Hepatocyte (in vitro differentiated cells): ENCODE data around the gene WAPL. TPM values are rescaled to one million over a fixed set of nuclear protein-coding genes. Genes with fewer than 3 reads are reported as not detected.

Experiments used
- DNase-seq: peaks from one replicate; pipeline ENCODE4 v3.0.0-alpha.2; 2016; ENCODE audit warnings: low spot score
- H2AFZ ChIP-seq: fragments of 200-600 bp; sonication (generic); 2 replicates; pipeline ENCODE4 v1.6.0; 2016; ENCODE audit warnings: antibody characterized with exemption, mild to moderate bottlenecking
- H3K27ac ChIP-seq: fragments of 200-600 bp; sonication (generic); 2 replicates; pipeline ENCODE4 v1.5.1; 2016; ENCODE audit warnings: mild to moderate bottlenecking
- H3K27me3 ChIP-seq: fragments of 200-600 bp; sonication (generic); 2 replicates; pipeline ENCODE4 v1.6.1; 2016
- H3K36me3 ChIP-seq: fragments of 200-600 bp; sonication (generic); replicated peaks from 2 replicates; pipeline ENCODE4 v1.5.1; 2016; ENCODE audit warnings: low read depth; ENCODE audit not compliant: insufficient read depth
- H3K4me1 ChIP-seq: fragments of 200-600 bp; sonication (generic); 2 replicates; pipeline ENCODE4 v1.5.1; 2016; ENCODE audit warnings: mild to moderate bottlenecking, moderate library complexity; ENCODE audit not compliant: insufficient read depth
- H3K4me2 ChIP-seq: fragments of 200-600 bp; sonication (generic); 2 replicates; pipeline ENCODE4 v1.6.0; 2016
- H3K4me3 ChIP-seq: fragments of 200-600 bp; sonication (generic); 2 replicates; pipeline ENCODE4 v1.5.1; 2016; ENCODE audit warnings: mild to moderate bottlenecking
- H3K79me2 ChIP-seq: fragments of 200-600 bp; sonication (generic); 2 replicates; pipeline ENCODE4 v1.6.0; 2017; ENCODE audit warnings: mild to moderate bottlenecking
- H3K9me2 ChIP-seq: fragments of 200-600 bp; sonication (generic); replicated peaks from 2 replicates; pipeline ENCODE4 v1.6.0; 2017; ENCODE audit warnings: mild to moderate bottlenecking; ENCODE audit not compliant: insufficient read depth
- H3K9me3 ChIP-seq: fragments of 200-600 bp; sonication (generic); 2 replicates; pipeline ENCODE4 v1.5.1; 2016; ENCODE audit warnings: low read depth, mild to moderate bottlenecking
- H4K20me1 ChIP-seq: fragments of 200-600 bp; sonication (generic); 2 replicates; pipeline ENCODE4 v1.6.0; 2016; ENCODE audit warnings: mild to moderate bottlenecking; ENCODE audit not compliant: insufficient read depth, poor library complexity, severe bottlenecking
- EZH2 ChIP-seq: fragments of 200-600 bp; sonication (generic); IDR thresholded peaks from 2 replicates; pipeline ENCODE4 v1.6.1; 2016; ENCODE audit warnings: antibody characterized with exemption, mild to moderate bottlenecking, borderline replicate concordance
- EZH2phosphoT487 ChIP-seq: fragments of 200-600 bp; sonication (generic); IDR thresholded peaks from one replicate; pipeline ENCODE4 v1.6.1; 2018; ENCODE audit warnings: antibody characterized with exemption, mild to moderate bottlenecking, low read depth, moderate library complexity; ENCODE audit not compliant: unreplicated experiment, severe bottlenecking
- WGBS: methylation state at CpG from one replicate; pipeline ENCODE4 v1.1.6; 2016; ENCODE audit warnings: low lambda C conversion rate; ENCODE audit errors: missing lambda C conversion rate; 5-methylcytosine and 5-hydroxymethylcytosine counted together
- polyA plus RNA-seq: library from polyadenylated mRNA; unstranded; fragments of >200 nt; fragmentation: Nextera tagmentation; extraction: Ambion mirVana; gene quantifications from 2 replicates; pipeline ENCODE4 v1.2.1, GENCODE V29; 2016
- total RNA-seq: library from RNA; depleted of rRNA; stranded (reverse); fragments of >200 nt; gene quantifications from 2 replicates; pipeline ENCODE4 v1.2.3, GENCODE V29; 2014
- TF ChIP-seq, protein P1 (sequence below): fragments of 200-600 bp; sonication (generic); IDR thresholded peaks from 2 replicates; pipeline ENCODE4 v1.5.1; 2016; ENCODE audit warnings: antibody characterized with exemption, mild to moderate bottlenecking; ENCODE audit not compliant: poor library complexity

WAPL gene
- total and polyA plus RNA-seq, 2 experiments from 2014 or later: 19.4 to 41.4 TPM

DNA sequence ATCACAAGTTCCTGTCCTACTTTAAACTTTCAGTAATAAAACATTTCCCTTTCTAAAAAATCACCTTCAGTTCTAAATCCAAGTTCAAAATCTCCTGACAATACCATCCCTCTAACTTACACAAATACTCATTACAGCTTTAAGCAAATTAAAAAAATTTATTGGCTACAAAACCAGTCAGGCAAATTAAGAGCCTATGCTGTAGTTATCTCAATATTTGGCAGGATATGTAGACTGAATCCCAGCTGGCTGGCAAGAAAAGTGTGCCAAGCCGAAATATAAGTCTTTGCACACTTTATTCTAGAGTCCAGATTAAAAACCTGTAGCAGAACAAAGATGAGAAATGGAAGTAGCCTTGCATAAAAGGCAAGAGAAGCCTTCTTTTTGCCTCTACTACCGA is 9.5 kb downstream of the WAPL start:
- H4K20me1 ChIP-seq: peaks cover 70% of the 10 kb centered on the region
- no peak overlapping the region for H3K4me2 ChIP-seq
- TF ChIP-seq EZH2: no peak
- TF ChIP-seq, protein P1, sequence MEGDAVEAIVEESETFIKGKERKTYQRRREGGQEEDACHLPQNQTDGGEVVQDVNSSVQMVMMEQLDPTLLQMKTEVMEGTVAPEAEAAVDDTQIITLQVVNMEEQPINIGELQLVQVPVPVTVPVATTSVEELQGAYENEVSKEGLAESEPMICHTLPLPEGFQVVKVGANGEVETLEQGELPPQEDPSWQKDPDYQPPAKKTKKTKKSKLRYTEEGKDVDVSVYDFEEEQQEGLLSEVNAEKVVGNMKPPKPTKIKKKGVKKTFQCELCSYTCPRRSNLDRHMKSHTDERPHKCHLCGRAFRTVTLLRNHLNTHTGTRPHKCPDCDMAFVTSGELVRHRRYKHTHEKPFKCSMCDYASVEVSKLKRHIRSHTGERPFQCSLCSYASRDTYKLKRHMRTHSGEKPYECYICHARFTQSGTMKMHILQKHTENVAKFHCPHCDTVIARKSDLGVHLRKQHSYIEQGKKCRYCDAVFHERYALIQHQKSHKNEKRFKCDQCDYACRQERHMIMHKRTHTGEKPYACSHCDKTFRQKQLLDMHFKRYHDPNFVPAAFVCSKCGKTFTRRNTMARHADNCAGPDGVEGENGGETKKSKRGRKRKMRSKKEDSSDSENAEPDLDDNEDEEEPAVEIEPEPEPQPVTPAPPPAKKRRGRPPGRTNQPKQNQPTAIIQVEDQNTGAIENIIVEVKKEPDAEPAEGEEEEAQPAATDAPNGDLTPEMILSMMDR: no peak
- TF ChIP-seq EZH2phosphoT487: no peak
- 94% methylated on average over 2 of the region's 2 CpGs for WGBS
- H3K79me2 ChIP-seq: peaks cover 97% of the 10 kb centered on the region
- H3K36me3 ChIP-seq: no peaks in the 10 kb centered on the region
- no peaks in the 10 kb centered on the region for H3K9me3 ChIP-seq
- no peaks in the 10 kb centered on the region for H3K27me3 ChIP-seq
- no peak overlapping the region for H3K4me3 ChIP-seq
- no peak for DNase-seq
- H3K4me1 ChIP-seq: no peaks in the 10 kb centered on the region
- no peak overlapping the region for H3K27ac ChIP-seq
- H3K9me2 ChIP-seq: no peaks in the 10 kb centered on the region
- H2AFZ ChIP-seq: no peak overlapping the region

DNA sequence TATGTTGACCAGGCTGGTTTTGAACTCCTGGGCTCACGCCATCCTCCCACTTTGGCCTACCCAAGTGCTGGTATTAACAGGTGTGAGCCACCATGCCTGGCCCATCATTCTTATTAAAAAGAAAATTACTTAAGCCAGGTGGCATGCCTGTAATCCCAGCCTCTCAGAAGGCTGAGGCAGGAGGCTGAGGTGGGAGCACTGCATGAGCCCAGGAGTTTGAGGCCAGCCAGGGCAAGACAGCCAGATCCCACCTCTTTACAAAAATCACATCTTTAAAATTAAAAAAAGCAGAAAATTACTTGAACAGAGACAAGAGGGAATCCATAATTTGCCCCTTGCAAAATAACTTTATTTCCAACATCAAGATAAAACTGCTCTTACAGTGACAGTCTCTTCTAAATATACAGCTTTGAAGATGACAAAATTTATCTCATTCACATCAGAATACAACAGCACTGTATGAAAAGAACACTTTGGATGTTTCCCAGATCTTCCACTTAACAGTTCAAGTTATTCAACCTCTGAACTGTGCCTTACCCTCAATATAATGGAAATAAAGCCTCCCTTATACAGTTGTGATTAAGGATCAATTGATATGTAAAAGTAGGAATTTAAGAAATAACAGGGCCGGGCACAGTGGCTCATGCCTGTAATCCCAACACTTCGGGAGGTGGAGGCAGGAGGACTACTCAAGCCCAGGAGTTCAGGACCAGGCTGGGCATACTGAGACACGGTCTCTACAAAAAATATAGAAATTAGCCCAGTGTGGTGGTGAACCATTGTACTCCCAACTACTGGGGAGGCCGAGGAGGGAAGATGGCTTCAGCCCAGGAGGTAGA is 10.3 kb downstream of the WAPL start:
- peaks cover 64% of the 10 kb centered on the region for H4K20me1 ChIP-seq
- no peaks in the 10 kb centered on the region for H3K4me1 ChIP-seq
- no peak for DNase-seq
- WGBS: 94% methylated on average over 5 of the region's 5 CpGs
- H3K4me3 ChIP-seq: no peak overlapping the region
- H3K4me2 ChIP-seq: no peak overlapping the region
- no peaks in the 10 kb centered on the region for H3K9me2 ChIP-seq
- no peak overlapping the region for H2AFZ ChIP-seq
- H3K79me2 ChIP-seq: peaks cover 95% of the 10 kb centered on the region
- H3K27me3 ChIP-seq: no peaks in the 10 kb centered on the region
- TF ChIP-seq EZH2phosphoT487 (no peak), EZH2 (no peak)
- TF ChIP-seq, protein P1: no peak
- no peaks in the 10 kb centered on the region for H3K9me3 ChIP-seq
- no peaks in the 10 kb centered on the region for H3K36me3 ChIP-seq
- H3K27ac ChIP-seq: no peak overlapping the region

DNA sequence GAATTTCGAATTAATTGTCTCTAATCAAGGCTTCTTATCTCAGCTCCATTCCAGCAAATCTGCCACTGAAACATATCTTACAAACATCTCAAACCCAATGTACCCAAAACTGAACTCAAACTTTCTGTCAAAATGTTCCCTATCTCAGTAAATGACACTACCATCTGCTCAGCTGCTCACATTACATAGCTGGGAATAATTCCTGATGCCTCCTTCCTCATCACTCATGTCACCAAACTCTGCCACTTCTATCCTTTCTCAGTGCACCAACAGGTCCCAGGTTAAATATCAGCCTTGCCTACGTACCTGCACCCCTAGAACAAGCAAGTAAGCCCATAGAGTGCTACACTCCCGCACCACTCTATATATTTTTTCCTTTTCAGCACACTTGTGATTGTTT is 12.4 kb downstream of the WAPL start:
- H3K4me1 ChIP-seq: no peaks in the 10 kb centered on the region
- H3K27ac ChIP-seq: no peak overlapping the region
- TF ChIP-seq EZH2phosphoT487: no peak
- TF ChIP-seq, protein P1: no peak
- no peak for TF ChIP-seq EZH2
- no peaks in the 10 kb centered on the region for H3K36me3 ChIP-seq
- no peak for DNase-seq
- no peaks in the 10 kb centered on the region for H3K9me3 ChIP-seq
- H3K4me2 ChIP-seq: no peak overlapping the region
- no peaks in the 10 kb centered on the region for H3K9me2 ChIP-seq
- peaks cover 95% of the 10 kb centered on the region for H3K79me2 ChIP-seq
- H3K4me3 ChIP-seq: no peak overlapping the region
- H2AFZ ChIP-seq: no peak overlapping the region
- 96% methylated on average over 3 of the region's 3 CpGs for WGBS
- H4K20me1 ChIP-seq: peaks cover 50% of the 10 kb centered on the region
- no peaks in the 10 kb centered on the region for H3K27me3 ChIP-seq
